GM12878 (cell line): ENCODE measurements around the gene SLC17A7. TPM values are rescaled to one million over a fixed set of nuclear protein-coding genes. Genes with fewer than 3 reads are reported as not detected.

ENCODE experiments used
- FOXM1 ChIP-seq: IDR thresholded peaks from 2 replicates; pipeline ENCODE4 v1.6.1; 2012; ENCODE audit warnings: low read depth, mild to moderate bottlenecking, inconsistent platforms, low read length, moderate library complexity
- GATAD2B ChIP-seq: fragments of 450-650 bp; conservative IDR thresholded peaks from 2 replicates; pipeline ENCODE4 v1.6.1; 2017; ENCODE audit warnings: low read depth, mild to moderate bottlenecking, moderate library complexity
- IKZF2 ChIP-seq, 2 experiments: fragments of 450-650 bp; IDR thresholded peaks; 2 replicates each; pipeline ENCODE4 v1.6.1; 2017; ENCODE audit warnings: mild to moderate bottlenecking in 2 of 2, moderate library complexity in 2 of 2
- NBN ChIP-seq: fragments of 450-650 bp; IDR thresholded peaks from 2 replicates; pipeline ENCODE4 v1.6.1; 2016
- PML ChIP-seq: IDR thresholded peaks from 2 replicates; pipeline ENCODE4 v1.6.1; 2012; ENCODE audit warnings: low read length, inconsistent platforms
- RAD21 ChIP-seq: IDR thresholded peaks from 2 replicates; pipeline ENCODE4 v1.6.1; 2011; ENCODE audit warnings: mild to moderate bottlenecking, low read depth, low read length, moderate library complexity; ENCODE audit not compliant: insufficient read depth
- SMC3 ChIP-seq: IDR thresholded peaks from 2 replicates; pipeline ENCODE4 v1.6.1; 2011; ENCODE audit warnings: low read length, improper control_type of control experiment, borderline replicate concordance
- STAT1 ChIP-seq: fragments of 450-650 bp; conservative IDR thresholded peaks from 2 replicates; pipeline ENCODE4 v1.6.1; 2014; ENCODE audit warnings: antibody characterized with exemption, mild to moderate bottlenecking
- polyA plus RNA-seq, 11 experiments: library from polyadenylated mRNA; depleted of rRNA in 4 of 11; unstranded in 6 of 11; stranded (reverse) in 5 of 11; fragments of >200 nt; fragmentation: Nextera tagmentation in 4 of 11; fragmentation: Illumina TruSeq in 1 of 11; extraction: Ambion mirVana in 4 of 11; extraction: Trizol in 1 of 11; gene quantifications; 1 replicate in 1 of 11; 2 replicates in 10 of 11; pipeline versions ENCODE4 v1.2.1 to v1.2.3, GENCODE V29; 2011 to 2016; ENCODE audit warnings: inconsistent platforms in 2 of 11, missing spikeins in 2 of 11, low read depth in 1 of 11
- total RNA-seq, 4 experiments: library from RNA; depleted of rRNA in 3 of 4; stranded (reverse); fragments of >200 nt in 3 of 4; fragmentation: Illumina TruSeq in 1 of 4; extraction: Trizol in 1 of 4; gene quantifications; 2 replicates each; pipeline versions ENCODE4 v1.2.1 to v1.2.3, GENCODE V29; 2013 to 2021
- TF ChIP-seq, protein P1 (sequence below): fragments of 450-650 bp; IDR thresholded peaks from 2 replicates; pipeline ENCODE4 v1.6.1; 2017; ENCODE audit warnings: low read depth, mild to moderate bottlenecking, moderate library complexity
- TF ChIP-seq, protein P2 (sequence below), 3 experiments: IDR thresholded peaks in 2 of 3; conservative IDR thresholded peaks in 1 of 3; 2 replicates each; pipeline ENCODE4 v1.5.1; 2011; ENCODE audit warnings: low read depth in 3 of 3, low read length in 3 of 3, mild to moderate bottlenecking in 3 of 3, control low read depth in 2 of 3, moderate library complexity in 2 of 3, inconsistent platforms in 1 of 3, mixed read lengths in 1 of 3; ENCODE audit not compliant: control insufficient read depth in 2 of 3, insufficient read depth in 1 of 3; ENCODE audit errors: extremely low read depth in 1 of 3
- TF ChIP-seq, protein P3 (sequence below): fragments of 450-650 bp; IDR thresholded peaks from 2 replicates; pipeline ENCODE4 v1.6.1; 2017; ENCODE audit warnings: mild to moderate bottlenecking
- TF ChIP-seq, protein P4 (sequence below): fragments of 450-650 bp; IDR thresholded peaks from 2 replicates; pipeline ENCODE4 v1.6.1; 2017; ENCODE audit warnings: mild to moderate bottlenecking, moderate library complexity

Gene SLC17A7
- total and polyA plus RNA-seq, 10 of the 15 experiments (the other 5 are each of a cell fraction or from before 2014, with no cell fraction given), result 0.03 to 0.24 (median 0.06) TPM; not detected in 6

DNA sequence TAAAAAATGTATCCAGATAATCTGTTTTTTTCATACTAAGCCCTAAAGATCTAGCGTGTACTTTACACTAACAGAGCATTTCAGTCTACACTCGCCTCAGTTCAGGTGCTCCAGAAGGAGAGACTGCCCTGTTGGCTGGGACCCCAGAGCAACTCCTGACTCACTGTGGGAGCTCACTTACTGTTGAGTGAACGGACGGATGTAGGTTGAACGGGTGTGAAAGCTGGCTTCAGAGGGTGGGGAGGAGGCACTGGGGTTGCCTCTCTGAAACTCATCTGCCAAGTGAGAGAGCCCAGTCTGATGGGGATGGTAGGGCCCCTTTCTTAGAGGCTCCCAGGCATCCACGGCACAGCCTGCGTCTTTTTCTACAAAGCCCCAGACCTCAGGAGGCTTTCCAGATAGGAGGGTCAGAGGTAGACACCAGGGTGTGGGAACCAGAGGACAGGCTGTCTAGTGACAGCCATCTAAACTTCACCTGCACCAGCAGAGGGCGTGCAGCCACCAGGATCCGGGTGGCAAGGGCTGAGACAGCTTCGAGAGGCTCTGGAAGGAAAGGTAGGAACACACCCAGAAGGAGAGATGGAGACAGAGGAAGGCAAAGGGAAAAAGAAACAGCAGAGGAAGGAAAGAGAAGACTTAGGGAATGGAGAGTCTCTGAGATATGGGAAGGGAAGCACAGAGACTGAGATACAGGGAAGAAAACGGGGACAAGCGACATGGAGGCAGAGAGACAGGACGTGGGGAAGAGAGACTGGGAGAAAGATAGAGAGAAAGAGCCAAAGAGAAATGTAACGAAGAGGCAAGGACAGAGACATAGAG lies 49.5 kb downstream of the SLC17A7 start (continued):
- TF ChIP-seq, protein P1, sequence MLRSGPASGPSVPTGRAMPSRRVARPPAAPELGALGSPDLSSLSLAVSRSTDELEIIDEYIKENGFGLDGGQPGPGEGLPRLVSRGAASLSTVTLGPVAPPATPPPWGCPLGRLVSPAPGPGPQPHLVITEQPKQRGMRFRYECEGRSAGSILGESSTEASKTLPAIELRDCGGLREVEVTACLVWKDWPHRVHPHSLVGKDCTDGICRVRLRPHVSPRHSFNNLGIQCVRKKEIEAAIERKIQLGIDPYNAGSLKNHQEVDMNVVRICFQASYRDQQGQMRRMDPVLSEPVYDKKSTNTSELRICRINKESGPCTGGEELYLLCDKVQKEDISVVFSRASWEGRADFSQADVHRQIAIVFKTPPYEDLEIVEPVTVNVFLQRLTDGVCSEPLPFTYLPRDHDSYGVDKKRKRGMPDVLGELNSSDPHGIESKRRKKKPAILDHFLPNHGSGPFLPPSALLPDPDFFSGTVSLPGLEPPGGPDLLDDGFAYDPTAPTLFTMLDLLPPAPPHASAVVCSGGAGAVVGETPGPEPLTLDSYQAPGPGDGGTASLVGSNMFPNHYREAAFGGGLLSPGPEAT, result 0 out of 2 replicates have a peak, but pooled peaks have one; percentile 58
- TF ChIP-seq STAT1 (0 out of 2 replicates have a peak, but pooled peaks have one; percentile 11), NBN (peak; percentile 91), IKZF2 (IDR thresholded peaks at IDR 0.05) (peak; percentile 61 to 67; a peak in 2 of 4 replicates), RAD21 (peak; percentile 97), FOXM1 (no peak), GATAD2B (0 out of 2 replicates have a peak, but pooled peaks have one; percentile 38), SMC3 (peak; percentile 97), PML (no peak)
- TF ChIP-seq, protein P2, sequence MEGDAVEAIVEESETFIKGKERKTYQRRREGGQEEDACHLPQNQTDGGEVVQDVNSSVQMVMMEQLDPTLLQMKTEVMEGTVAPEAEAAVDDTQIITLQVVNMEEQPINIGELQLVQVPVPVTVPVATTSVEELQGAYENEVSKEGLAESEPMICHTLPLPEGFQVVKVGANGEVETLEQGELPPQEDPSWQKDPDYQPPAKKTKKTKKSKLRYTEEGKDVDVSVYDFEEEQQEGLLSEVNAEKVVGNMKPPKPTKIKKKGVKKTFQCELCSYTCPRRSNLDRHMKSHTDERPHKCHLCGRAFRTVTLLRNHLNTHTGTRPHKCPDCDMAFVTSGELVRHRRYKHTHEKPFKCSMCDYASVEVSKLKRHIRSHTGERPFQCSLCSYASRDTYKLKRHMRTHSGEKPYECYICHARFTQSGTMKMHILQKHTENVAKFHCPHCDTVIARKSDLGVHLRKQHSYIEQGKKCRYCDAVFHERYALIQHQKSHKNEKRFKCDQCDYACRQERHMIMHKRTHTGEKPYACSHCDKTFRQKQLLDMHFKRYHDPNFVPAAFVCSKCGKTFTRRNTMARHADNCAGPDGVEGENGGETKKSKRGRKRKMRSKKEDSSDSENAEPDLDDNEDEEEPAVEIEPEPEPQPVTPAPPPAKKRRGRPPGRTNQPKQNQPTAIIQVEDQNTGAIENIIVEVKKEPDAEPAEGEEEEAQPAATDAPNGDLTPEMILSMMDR (IDR thresholded peaks at IDR 0.05 in 2 of 3, conservative IDR thresholded peaks at IDR 0.05 in 1 of 3; ENCODE audit: control insufficient read depth in 2 of 3, extremely low read depth in 1 of 3, insufficient read depth in 1 of 3, low read depth in 3 of 3, low read length in 3 of 3), result peak; percentile 84 to 97 (median 90); a peak in 5 of 6 replicates
- TF ChIP-seq, protein P3, sequence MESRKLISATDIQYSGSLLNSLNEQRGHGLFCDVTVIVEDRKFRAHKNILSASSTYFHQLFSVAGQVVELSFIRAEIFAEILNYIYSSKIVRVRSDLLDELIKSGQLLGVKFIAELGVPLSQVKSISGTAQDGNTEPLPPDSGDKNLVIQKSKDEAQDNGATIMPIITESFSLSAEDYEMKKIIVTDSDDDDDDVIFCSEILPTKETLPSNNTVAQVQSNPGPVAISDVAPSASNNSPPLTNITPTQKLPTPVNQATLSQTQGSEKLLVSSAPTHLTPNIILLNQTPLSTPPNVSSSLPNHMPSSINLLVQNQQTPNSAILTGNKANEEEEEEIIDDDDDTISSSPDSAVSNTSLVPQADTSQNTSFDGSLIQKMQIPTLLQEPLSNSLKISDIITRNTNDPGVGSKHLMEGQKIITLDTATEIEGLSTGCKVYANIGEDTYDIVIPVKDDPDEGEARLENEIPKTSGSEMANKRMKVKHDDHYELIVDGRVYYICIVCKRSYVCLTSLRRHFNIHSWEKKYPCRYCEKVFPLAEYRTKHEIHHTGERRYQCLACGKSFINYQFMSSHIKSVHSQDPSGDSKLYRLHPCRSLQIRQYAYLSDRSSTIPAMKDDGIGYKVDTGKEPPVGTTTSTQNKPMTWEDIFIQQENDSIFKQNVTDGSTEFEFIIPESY, result no peak
- TF ChIP-seq, protein P4, sequence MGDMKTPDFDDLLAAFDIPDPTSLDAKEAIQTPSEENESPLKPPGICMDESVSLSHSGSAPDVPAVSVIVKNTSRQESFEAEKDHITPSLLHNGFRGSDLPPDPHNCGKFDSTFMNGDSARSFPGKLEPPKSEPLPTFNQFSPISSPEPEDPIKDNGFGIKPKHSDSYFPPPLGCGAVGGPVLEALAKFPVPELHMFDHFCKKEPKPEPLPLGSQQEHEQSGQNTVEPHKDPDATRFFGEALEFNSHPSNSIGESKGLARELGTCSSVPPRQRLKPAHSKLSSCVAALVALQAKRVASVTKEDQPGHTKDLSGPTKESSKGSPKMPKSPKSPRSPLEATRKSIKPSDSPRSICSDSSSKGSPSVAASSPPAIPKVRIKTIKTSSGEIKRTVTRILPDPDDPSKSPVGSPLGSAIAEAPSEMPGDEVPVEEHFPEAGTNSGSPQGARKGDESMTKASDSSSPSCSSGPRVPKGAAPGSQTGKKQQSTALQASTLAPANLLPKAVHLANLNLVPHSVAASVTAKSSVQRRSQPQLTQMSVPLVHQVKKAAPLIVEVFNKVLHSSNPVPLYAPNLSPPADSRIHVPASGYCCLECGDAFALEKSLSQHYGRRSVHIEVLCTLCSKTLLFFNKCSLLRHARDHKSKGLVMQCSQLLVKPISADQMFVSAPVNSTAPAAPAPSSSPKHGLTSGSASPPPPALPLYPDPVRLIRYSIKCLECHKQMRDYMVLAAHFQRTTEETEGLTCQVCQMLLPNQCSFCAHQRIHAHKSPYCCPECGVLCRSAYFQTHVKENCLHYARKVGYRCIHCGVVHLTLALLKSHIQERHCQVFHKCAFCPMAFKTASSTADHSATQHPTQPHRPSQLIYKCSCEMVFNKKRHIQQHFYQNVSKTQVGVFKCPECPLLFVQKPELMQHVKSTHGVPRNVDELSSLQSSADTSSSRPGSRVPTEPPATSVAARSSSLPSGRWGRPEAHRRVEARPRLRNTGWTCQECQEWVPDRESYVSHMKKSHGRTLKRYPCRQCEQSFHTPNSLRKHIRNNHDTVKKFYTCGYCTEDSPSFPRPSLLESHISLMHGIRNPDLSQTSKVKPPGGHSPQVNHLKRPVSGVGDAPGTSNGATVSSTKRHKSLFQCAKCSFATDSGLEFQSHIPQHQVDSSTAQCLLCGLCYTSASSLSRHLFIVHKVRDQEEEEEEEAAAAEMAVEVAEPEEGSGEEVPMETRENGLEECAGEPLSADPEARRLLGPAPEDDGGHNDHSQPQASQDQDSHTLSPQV, result no peak
